ENCODE results near the gene VRK1.

GRCh38 chr14:96748362-96748761 lies 48.8 kb upstream of the VRK1 start:
- TF ChIP-seq CTCF (IDR thresholded peaks at IDR 0.05) = no peak
- no peak for TF ChIP-seq POLR2A (IDR thresholded peaks at IDR 0.05)

All from transverse colon (tissue), 3 donors.